ENCODE data around the gene ABCA7.
"Not testable (repeated sequence)": the region's sequence is repeated elsewhere in the genome, so short reads cannot be mapped to it uniquely, and the experiment has no call there.

The ABCA7 gene

GRCh38 chr19:1109032-1109551, 69.2 kb downstream of the ABCA7 start:
- DNase-seq = no peak

- DNase-seq = no peak
Observed at GRCh38 chr19:1109697-1110671, 70.1 kb downstream of the ABCA7 start.

GRCh38 chr19:1110809-1111640, 71.1 kb downstream of the ABCA7 start:
- no peak for DNase-seq

GRCh38 chr19:1111641-1112267, 71.8 kb downstream of the ABCA7 start:
- DNase-seq = no peak

GRCh38 chr19:1112268-1113029, 72.5 kb downstream of the ABCA7 start:
- no peak for DNase-seq

GRCh38 chr19:1113030-1113985, 73.4 kb downstream of the ABCA7 start:
- DNase-seq = peak; percentile 88

- no peak for DNase-seq
Observed at GRCh38 chr19:1113986-1114483, 74.1 kb downstream of the ABCA7 start.

- DNase-seq = not testable (repeated sequence)
Observed at GRCh38 chr19:1114728-1115127, 74.8 kb downstream of the ABCA7 start.

Data from CD4-positive, alpha-beta T cell treated with Interferon gamma for 1 hour (primary cell).